H1 (cell line): ENCODE measurements around the gene RASA1. TPM values are rescaled to one million over a fixed set of nuclear protein-coding genes. Genes with fewer than 3 reads are reported as not detected.

Source experiments
- CTCF ChIA-PET: fragments of 300-600 bp; sonication (Branson Sonifier 250); formaldehyde crosslinking; loops from one replicate; lab custom pipeline; 2021; ENCODE audit not compliant: partially characterized antibody; lab: Charles Lee
- POLR2A ChIA-PET: fragments of 300-600 bp; sonication (Branson Sonifier 250); formaldehyde crosslinking; loops from one replicate; lab custom pipeline; 2021; ENCODE audit warnings: inconsistent platforms; ENCODE audit not compliant: partially characterized antibody; lab: Charles Lee
- DNase-seq, 2 experiments: peaks; one replicate each; pipeline versions ENCODE4 v3.0.0 to v3.0.0-alpha.2; 2010 to 2022; ENCODE audit warnings: low spot score in 2 of 2, low read depth in 1 of 2, mixed read lengths in 1 of 2
- FAIRE-seq: peaks from 2 replicates; lab custom pipeline; 2011; peaks lifted over from hg19 to GRCh38; lab: Jason Lieb, UNC
- H2AFZ ChIP-seq: 2 replicates; pipeline ENCODE4 v1.8.1; 2012; ENCODE audit warnings: low read length, inconsistent platforms
- H2AK5ac ChIP-seq: 2 replicates; pipeline ENCODE4 v1.6.1; 2013; ENCODE audit warnings: low read depth, low read length
- H2BK120ac ChIP-seq: replicated peaks from 2 replicates; pipeline ENCODE3; 2013; ENCODE audit warnings: low read depth, low read length, inconsistent platforms
- H2BK12ac ChIP-seq: 2 replicates; pipeline ENCODE4 v1.6.1; 2013; ENCODE audit warnings: low read depth, low read length
- H2BK15ac ChIP-seq: 2 replicates; pipeline ENCODE4 v1.6.1; 2013; ENCODE audit warnings: low read length
- H2BK20ac ChIP-seq: 2 replicates; pipeline ENCODE4 v1.6.1; 2013; ENCODE audit warnings: low read length
- H2BK5ac ChIP-seq: 2 replicates; pipeline ENCODE4 v1.6.1; 2013; ENCODE audit warnings: low read depth, low read length
- H3K14ac ChIP-seq: 2 replicates; pipeline ENCODE4 v1.6.1; 2013; ENCODE audit warnings: inconsistent platforms; ENCODE audit not compliant: insufficient read length
- H3K18ac ChIP-seq: 2 replicates; pipeline ENCODE4 v1.6.1; 2013; ENCODE audit warnings: low read length; ENCODE audit errors: extremely low read depth
- H3K23ac ChIP-seq: 2 replicates; pipeline ENCODE4 v1.6.1; 2013; ENCODE audit warnings: inconsistent platforms; ENCODE audit not compliant: insufficient read length
- H3K23me2 ChIP-seq: 2 replicates; pipeline ENCODE4 v1.6.1; 2013; ENCODE audit warnings: low read depth, low read length
- H3K27ac ChIP-seq: 2 replicates; pipeline ENCODE4 v1.6.1; 2011; ENCODE audit warnings: low read depth, low read length, inconsistent platforms
- H3K27me3 ChIP-seq, 4 experiments: replicated peaks in 1 of 4; 1 replicate in 1 of 4; 2 replicates in 3 of 4; pipeline versions ENCODE4 v1.6.1 to v1.8.1; 2011 to 2013; ENCODE audit warnings: low read length in 3 of 4, mild to moderate bottlenecking in 3 of 4, inconsistent platforms in 2 of 4, mixed read lengths in 2 of 4, moderate library complexity in 1 of 4; ENCODE audit not compliant: control insufficient read depth in 3 of 4, insufficient read depth in 3 of 4; ENCODE audit errors: extremely low read depth in 1 of 4
- H3K36me3 ChIP-seq, 4 experiments: 2 replicates each; pipeline versions ENCODE4 v1.6.1 to v1.8.1; 2011 to 2013; ENCODE audit warnings: mild to moderate bottlenecking in 4 of 4, low read length in 3 of 4, moderate library complexity in 2 of 4, control low read depth in 1 of 4, inconsistent platforms in 1 of 4; ENCODE audit not compliant: insufficient read depth in 4 of 4, control insufficient read depth in 2 of 4
- H3K4ac ChIP-seq: replicated peaks from 2 replicates; pipeline ENCODE3; 2013; ENCODE audit warnings: low read length, low read depth, mixed read lengths, inconsistent platforms; ENCODE audit not compliant: insufficient read length
- H3K4me1 ChIP-seq, 4 experiments: replicated peaks in 1 of 4; 1 replicate in 1 of 4; 2 replicates in 3 of 4; pipeline versions ENCODE4 v1.6.1 to v1.8.1; 2011 to 2013; ENCODE audit warnings: low read length in 3 of 4, inconsistent platforms in 2 of 4, mixed read lengths in 1 of 4; ENCODE audit not compliant: insufficient read depth in 4 of 4, control insufficient read depth in 3 of 4
- H3K4me2 ChIP-seq, 2 experiments: 2 replicates each; pipeline versions ENCODE4 v1.6.1 to v1.8.1; 2011 to 2013; ENCODE audit warnings: low read depth in 2 of 2, low read length in 2 of 2, control low read depth in 1 of 2, inconsistent platforms in 1 of 2, mild to moderate bottlenecking in 1 of 2; ENCODE audit not compliant: insufficient read depth in 1 of 2
- H3K4me3 ChIP-seq, 4 experiments: fragments of 200-600, 300-600 bp in 1 of 4; sonication (generic), shearing (Covaris generic), sonication (Bioruptor Twin) in 1 of 4; 2 replicates each; pipeline versions ENCODE4 v1.5.1 to v1.8.1; 2011 to 2016; ENCODE audit warnings: low read length in 4 of 4, low read depth in 3 of 4, control low read depth in 2 of 4, inconsistent platforms in 2 of 4, mild to moderate bottlenecking in 2 of 4, mixed read lengths in 1 of 4, moderate library complexity in 1 of 4; ENCODE audit not compliant: insufficient read depth in 2 of 4; ENCODE audit errors: extremely low read depth in 1 of 4
- H3K56ac ChIP-seq: replicated peaks from 2 replicates; pipeline ENCODE3; 2013; ENCODE audit warnings: low read depth, mild to moderate bottlenecking, mixed read lengths, low read length, inconsistent platforms; ENCODE audit not compliant: insufficient read length
- H3K79me1 ChIP-seq: 2 replicates; pipeline ENCODE4 v1.6.1; 2013; ENCODE audit warnings: low read depth, low read length, control low read depth
- H3K79me2 ChIP-seq, 2 experiments: 2 replicates each; pipeline versions ENCODE4 v1.6.1 to v1.8.1; 2012 to 2013; ENCODE audit warnings: low read length in 2 of 2, mild to moderate bottlenecking in 2 of 2, inconsistent platforms in 1 of 2; ENCODE audit not compliant: insufficient read depth in 2 of 2, control insufficient read depth in 1 of 2
- H3K9ac ChIP-seq, 4 experiments: replicated peaks in 1 of 4; 1 replicate in 1 of 4; 2 replicates in 3 of 4; pipeline versions ENCODE4 v1.6.1 to v1.8.1; 2011 to 2013; ENCODE audit warnings: low read depth in 3 of 4, low read length in 3 of 4, control low read depth in 2 of 4, mild to moderate bottlenecking in 2 of 4, moderate library complexity in 2 of 4, inconsistent platforms in 1 of 4; ENCODE audit errors: extremely low read depth in 1 of 4
- H3K9me3 ChIP-seq, 2 experiments: 2 replicates each; pipeline versions ENCODE4 v1.6.1 to v1.8.1; 2012 to 2013; ENCODE audit warnings: mild to moderate bottlenecking in 2 of 2, moderate library complexity in 2 of 2, control low read depth in 1 of 2, inconsistent platforms in 1 of 2, low read depth in 1 of 2, low read length in 1 of 2, mixed read lengths in 1 of 2; ENCODE audit not compliant: insufficient read depth in 2 of 2
- H4K20me1 ChIP-seq, 2 experiments: replicated peaks in 1 of 2; 2 replicates each; pipeline versions ENCODE3 to v1.8.1; 2011 to 2013; ENCODE audit warnings: inconsistent platforms in 2 of 2, low read length in 2 of 2, mild to moderate bottlenecking in 1 of 2; ENCODE audit not compliant: insufficient read depth in 2 of 2, control insufficient read depth in 1 of 2
- H4K5ac ChIP-seq: 2 replicates; pipeline ENCODE4 v1.6.1; 2013; ENCODE audit warnings: low read length, low read depth, mixed read lengths, inconsistent platforms; ENCODE audit not compliant: insufficient read length
- H4K8ac ChIP-seq: 2 replicates; pipeline ENCODE4 v1.8.0; 2013; ENCODE audit warnings: mild to moderate bottlenecking, moderate library complexity, low read length, inconsistent platforms; ENCODE audit not compliant: insufficient read depth; ENCODE audit errors: extremely low read depth
- H4K91ac ChIP-seq: replicated peaks from 2 replicates; pipeline ENCODE3; 2013; ENCODE audit warnings: low read length, mixed read lengths, inconsistent platforms; ENCODE audit not compliant: insufficient read length
- BRCA1 ChIP-seq: IDR thresholded peaks from 2 replicates; pipeline ENCODE4 v1.6.1; 2012; ENCODE audit warnings: low read depth, low read length, improper control_type of control experiment
- CREB1 ChIP-seq: IDR thresholded peaks from 2 replicates; pipeline ENCODE4 v1.6.1; 2012; ENCODE audit warnings: inconsistent platforms
- CTCF ChIP-seq, 3 experiments: IDR thresholded peaks; 1 replicate in 2 of 3; 2 replicates in 1 of 3; pipeline versions ENCODE4 v1.5.1 to v1.6.1; 2011; ENCODE audit warnings: low read length in 3 of 3, mild to moderate bottlenecking in 3 of 3, inconsistent platforms in 2 of 3, low read depth in 1 of 3, moderate library complexity in 1 of 3; ENCODE audit not compliant: insufficient read depth in 1 of 3; ENCODE audit errors: control extremely low read depth in 1 of 3
- EGR1 ChIP-seq: IDR thresholded peaks from 2 replicates; pipeline ENCODE4 v1.6.1; 2011; ENCODE audit warnings: low read depth, low read length, borderline replicate concordance
- EP300 ChIP-seq, 2 experiments: IDR thresholded peaks; 1 replicate in 1 of 2; 2 replicates in 1 of 2; pipeline ENCODE4 v1.6.1; 2011 to 2012; ENCODE audit warnings: low read depth in 2 of 2, low read length in 2 of 2, mild to moderate bottlenecking in 2 of 2, borderline replicate concordance in 1 of 2, inconsistent platforms in 1 of 2, moderate library complexity in 1 of 2
- GTF2F1 ChIP-seq: IDR thresholded peaks from 2 replicates; pipeline ENCODE4 v1.6.1; 2012; ENCODE audit warnings: low read depth, low read length, improper control_type of control experiment, borderline replicate concordance
- KDM4A ChIP-seq: IDR thresholded peaks from one replicate; pipeline ENCODE4 v1.7.1; 2012; ENCODE audit warnings: low read depth, mild to moderate bottlenecking, moderate library complexity, low read length, inconsistent platforms; ENCODE audit not compliant: severe bottlenecking
- MAFK ChIP-seq: IDR thresholded peaks from 2 replicates; pipeline ENCODE4 v1.6.1; 2012; ENCODE audit warnings: low read depth, mild to moderate bottlenecking, improper control_type of control experiment, low read length
- MAX ChIP-seq: IDR thresholded peaks from 2 replicates; pipeline ENCODE4 v1.6.1; 2012; ENCODE audit warnings: inconsistent platforms
- SP1 ChIP-seq: IDR thresholded peaks from 2 replicates; pipeline ENCODE4 v1.6.1; 2011; ENCODE audit warnings: low read depth, low read length
- SP4 ChIP-seq: IDR thresholded peaks from 2 replicates; pipeline ENCODE4 v1.6.1; 2012; ENCODE audit warnings: low read length, inconsistent platforms
- polyA plus RNA-seq, 7 experiments: library from polyadenylated mRNA; depleted of rRNA in 3 of 7; stranded (reverse) in 5 of 7; unstranded in 2 of 7; fragments of >200 nt in 5 of 7; fragments of 200-250 nt in 2 of 7; gene quantifications; 1 replicate in 5 of 7; 2 replicates in 1 of 7; 4 replicates in 1 of 7; pipeline versions ENCODE4 v1.2.1 to v1.2.3, GENCODE V29; 2011 to 2013; ENCODE audit warnings: missing spikeins in 2 of 7, mixed read lengths in 2 of 7
- total RNA-seq: library from RNA; stranded (reverse); fragmentation: NEBNext Ultra II Directional; extraction: Animal tissue kit (Norgen Biotek cat#: 25700); gene quantifications from 2 replicates; pipeline ENCODE4 v1.2.1, GENCODE V29; 2021
- TF ChIP-seq, protein P1 (sequence below): IDR thresholded peaks from 2 replicates; pipeline ENCODE4 v1.6.1; 2011; ENCODE audit warnings: low read length, improper control_type of control experiment

The RASA1 gene
- total and polyA plus RNA-seq, 2 of the 8 experiments (the other 6 are each of a cell fraction or from before 2014, with no cell fraction given), result 15.9 to 33.8 TPM

DNA sequence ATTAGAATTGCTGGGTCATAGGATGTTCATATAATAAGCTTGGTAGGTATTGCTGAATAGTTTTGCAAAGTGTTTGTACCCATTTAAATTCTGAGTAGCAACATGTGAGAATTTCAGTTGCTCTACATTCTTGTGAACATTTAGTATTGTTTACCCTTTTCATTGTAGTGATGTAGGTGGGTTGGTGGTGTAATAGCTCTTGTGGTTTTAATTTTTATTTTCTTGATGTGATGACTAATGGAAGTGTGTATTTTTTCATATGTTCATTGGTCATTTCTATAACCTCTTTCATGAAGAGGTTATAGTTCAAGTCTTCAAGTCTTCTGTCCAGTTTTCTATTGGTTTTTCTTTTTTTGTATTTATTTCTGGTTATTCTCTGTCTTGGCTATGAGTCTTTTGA lies 34.4 kb downstream of the RASA1 start:
- Histone ChIP-seq H2AFZ (no peak overlapping the region), H3K56ac (no peak overlapping the region), H3K4ac (no peak overlapping the region), H3K9ac (no peak overlapping the region), H3K27me3 (no peaks in the 10 kb centered on the region), H3K14ac (no peak overlapping the region), H2BK15ac (no peak overlapping the region), H4K5ac (no peak overlapping the region), H3K27ac (no peak overlapping the region), H3K36me3 (peaks cover 0 to 11% (median 6%) of the 10 kb centered on the region in 4 experiments; a peak in 3 of 8 replicates), H4K91ac (no peak overlapping the region), H3K9me3 (no peaks in the 10 kb centered on the region), H3K4me1 (no peaks in the 10 kb centered on the region; a peak in 1 of 7 replicates), H4K8ac (no peak overlapping the region), H3K18ac (no peak overlapping the region), H2BK12ac (no peak overlapping the region), H2BK5ac (no peak overlapping the region), H3K79me2 (peaks cover 0 to 66% of the 10 kb centered on the region in 2 experiments; a peak in 2 of 4 replicates), H3K4me2 (no peak overlapping the region), H2AK5ac (no peak overlapping the region), H3K23ac (no peak overlapping the region), H3K4me3 (no peak overlapping the region), H3K23me2 (no peaks in the 10 kb centered on the region), H4K20me1 (peaks cover 0 to 2% of the 10 kb centered on the region in 2 experiments), H3K79me1 (peaks cover 10% of the 10 kb centered on the region), H2BK20ac (no peak overlapping the region), H2BK120ac (no peak overlapping the region)
- no peak for FAIRE-seq
- DNase-seq, result no peak
- POLR2A ChIA-PET, result no interaction called here
- CTCF ChIA-PET, result no interaction called here
- TF ChIP-seq MAFK, result no peak
- TF ChIP-seq GTF2F1, result no peak
- no peak for TF ChIP-seq EGR1
- no peak for TF ChIP-seq BRCA1
- TF ChIP-seq EP300 (IDR thresholded peaks at IDR 0.05; ENCODE audit: borderline replicate concordance in 1 of 2, low read depth in 2 of 2, low read length in 2 of 2), result no peak
- TF ChIP-seq SP1, result no peak
- TF ChIP-seq KDM4A, result no peak
- no peak for TF ChIP-seq CREB1
- TF ChIP-seq MAX, result no peak
- no peak for TF ChIP-seq CTCF (IDR thresholded peaks at IDR 0.05; ENCODE audit: control extremely low read depth in 1 of 3, insufficient read depth in 1 of 3, low read depth in 1 of 3, low read length in 3 of 3)
- TF ChIP-seq, protein P1, sequence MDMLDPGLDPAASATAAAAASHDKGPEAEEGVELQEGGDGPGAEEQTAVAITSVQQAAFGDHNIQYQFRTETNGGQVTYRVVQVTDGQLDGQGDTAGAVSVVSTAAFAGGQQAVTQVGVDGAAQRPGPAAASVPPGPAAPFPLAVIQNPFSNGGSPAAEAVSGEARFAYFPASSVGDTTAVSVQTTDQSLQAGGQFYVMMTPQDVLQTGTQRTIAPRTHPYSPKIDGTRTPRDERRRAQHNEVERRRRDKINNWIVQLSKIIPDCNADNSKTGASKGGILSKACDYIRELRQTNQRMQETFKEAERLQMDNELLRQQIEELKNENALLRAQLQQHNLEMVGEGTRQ, result no peak
- TF ChIP-seq SP4, result no peak
